Caco-2 (cell line): ENCODE data around the gene STATH. TPM values are rescaled to one million over a fixed set of nuclear protein-coding genes. Genes with fewer than 3 reads are reported as not detected.
A peak's percentile ranks its signal among the peaks of the same experiment; 100 is the strongest.

Experiments
- BruUV-seq: library from RNA; stranded (reverse); fragments of 400-500 nt; replicated peaks from 2 replicates; lab custom pipeline; 2021; lab: Mats Ljungman, UMichigan
- CTCF ChIA-PET: fragments of 300-600 bp; sonication (Branson Sonifier 250); formaldehyde crosslinking; loops from one replicate; lab custom pipeline; 2022; ENCODE audit warnings: antibody characterized with exemption; lab: Charles Lee
- POLR2A ChIA-PET: fragments of 300-600 bp; sonication (Branson Sonifier 250); formaldehyde crosslinking; loops from one replicate; lab custom pipeline; 2022; ENCODE audit warnings: antibody characterized with exemption; lab: Charles Lee
- DNase-seq, 2 experiments: peaks; one replicate each; pipeline versions ENCODE4 v3.0.0 to v3.0.0-alpha.2; 2020 to 2022
- H3K27me3 ChIP-seq: replicated peaks from 2 replicates; pipeline ENCODE4 v1.6.0; 2011; ENCODE audit warnings: low read length; ENCODE audit not compliant: control insufficient read depth, insufficient read depth
- H3K36me3 ChIP-seq: 2 replicates; pipeline ENCODE4 v1.5.1; 2011; ENCODE audit warnings: low read length; ENCODE audit not compliant: control insufficient read depth, insufficient read depth
- H3K4me1 ChIP-seq: fragments of 250-450 bp; sonication (Bioruptor Pico); 2 replicates; pipeline ENCODE4 v1.5.1; 2020; ENCODE audit warnings: mild to moderate bottlenecking
- H3K4me3 ChIP-seq: 2 replicates; pipeline ENCODE4 v1.5.1; 2011; ENCODE audit warnings: low read depth, mild to moderate bottlenecking, control low read depth, low read length
- H3K9me3 ChIP-seq: fragments of 250-450 bp; sonication (Bioruptor Pico); 2 replicates; pipeline ENCODE4 v1.5.1; 2020; ENCODE audit warnings: mild to moderate bottlenecking, moderate library complexity
- H3K27ac Mint-ChIP-seq: one replicate; pipeline ENCODE4 v1.8.0; 2022; ENCODE audit warnings: mixed read lengths; ENCODE audit not compliant: unreplicated experiment
- H3K27me3 Mint-ChIP-seq: one replicate; pipeline ENCODE4 v1.8.0; 2022; ENCODE audit warnings: mixed read lengths; ENCODE audit not compliant: insufficient read depth, unreplicated experiment
- H3K36me3 Mint-ChIP-seq: one replicate; pipeline ENCODE4 v1.8.0; 2022; ENCODE audit warnings: mild to moderate bottlenecking, mixed read lengths; ENCODE audit not compliant: insufficient read depth, unreplicated experiment
- H3K4me1 Mint-ChIP-seq: one replicate; pipeline ENCODE4 v1.8.0; 2022; ENCODE audit warnings: low read depth, mixed read lengths; ENCODE audit not compliant: unreplicated experiment
- H3K4me3 Mint-ChIP-seq: one replicate; pipeline ENCODE4 v1.8.0; 2022; ENCODE audit warnings: mild to moderate bottlenecking, moderate library complexity, mixed read lengths; ENCODE audit not compliant: unreplicated experiment
- H3K9me3 Mint-ChIP-seq: one replicate; pipeline ENCODE4 v1.8.0; 2022; ENCODE audit warnings: mixed read lengths; ENCODE audit not compliant: unreplicated experiment
- CTCF ChIP-seq, 2 experiments: fragments of 200-600 bp in 1 of 2; IDR thresholded peaks; 1 replicate in 1 of 2; 2 replicates in 1 of 2; pipeline versions ENCODE4 v1.5.1 to v1.8.0; 2011 to 2022; ENCODE audit warnings: antibody characterized with exemption in 1 of 2, control low read depth in 1 of 2, inconsistent platforms in 1 of 2, low read depth in 1 of 2, low read length in 1 of 2, mild to moderate bottlenecking in 1 of 2, moderate library complexity in 1 of 2; ENCODE audit not compliant: insufficient read depth in 1 of 2, severe bottlenecking in 1 of 2, unreplicated experiment in 1 of 2
- intact Hi-C: fragments of 100-400 bp; cut with micrococcal nuclease; formaldehyde crosslinking; loops from one replicate; pipeline ENCODE4 v1.10.0; 2022; ENCODE audit not compliant: unreplicated experiment
- total RNA-seq: library from RNA; stranded (reverse); gene quantifications from 2 replicates; pipeline ENCODE4 v1.2.3, GENCODE V29; 2022

STATH gene
- total RNA-seq, 1 experiment from 2014 or later, result not detected

DNA sequence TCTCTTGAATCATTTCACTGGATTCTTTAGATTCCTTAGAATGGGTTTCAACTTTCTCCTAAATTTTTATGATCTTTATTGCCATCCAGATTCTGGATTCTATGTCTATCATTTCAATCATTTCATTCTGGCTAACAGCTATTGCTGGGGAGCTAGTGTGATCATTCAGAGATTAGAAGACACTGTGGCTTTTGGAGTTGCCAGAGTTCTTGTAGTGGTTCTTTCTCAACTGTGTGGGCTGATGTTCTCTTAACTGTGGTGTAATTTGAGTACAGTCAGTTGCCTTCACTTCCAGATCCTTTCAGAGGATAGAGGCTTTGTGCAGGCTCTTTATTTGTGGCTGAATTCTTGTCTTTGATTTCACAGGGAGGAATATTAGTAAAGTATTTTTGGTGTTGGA, 18.2 kb upstream of the STATH start:
- H3K9me3 Mint-ChIP-seq, result peaks cover 28% of the 10 kb centered on the region
- ChIA-PET POLR2A (no interaction called here), CTCF (no interaction called here)
- Histone ChIP-seq H3K4me3 (no peak overlapping the region), H3K4me1 (peaks cover 2% of the 10 kb centered on the region; the same call in 1 of the 2 replicates), H3K9me3 (no peaks in the 10 kb centered on the region; the same call in 1 of the 2 replicates), H3K27me3 (no peaks in the 10 kb centered on the region), H3K36me3 (no peaks in the 10 kb centered on the region)
- intact Hi-C loops, result loop anchor here (1.0 kb wide), 1 partner anchor 41 kb away; no protein-coding TSS in a partner anchor
- H3K27me3 Mint-ChIP-seq, result no peaks in the 10 kb centered on the region
- no peak overlapping the region for H3K4me3 Mint-ChIP-seq
- no peak for TF ChIP-seq CTCF (IDR thresholded peaks at IDR 0.05; ENCODE audit: insufficient read depth in 1 of 2, low read depth in 1 of 2, low read length in 1 of 2, severe bottlenecking in 1 of 2, unreplicated experiment in 1 of 2)
- DNase-seq, result no peak
- no peak overlapping the region for H3K27ac Mint-ChIP-seq
- BruUV-seq, result no TSS peak
- peaks cover 12% of the 10 kb centered on the region for H3K4me1 Mint-ChIP-seq
- no peaks in the 10 kb centered on the region for H3K36me3 Mint-ChIP-seq

DNA sequence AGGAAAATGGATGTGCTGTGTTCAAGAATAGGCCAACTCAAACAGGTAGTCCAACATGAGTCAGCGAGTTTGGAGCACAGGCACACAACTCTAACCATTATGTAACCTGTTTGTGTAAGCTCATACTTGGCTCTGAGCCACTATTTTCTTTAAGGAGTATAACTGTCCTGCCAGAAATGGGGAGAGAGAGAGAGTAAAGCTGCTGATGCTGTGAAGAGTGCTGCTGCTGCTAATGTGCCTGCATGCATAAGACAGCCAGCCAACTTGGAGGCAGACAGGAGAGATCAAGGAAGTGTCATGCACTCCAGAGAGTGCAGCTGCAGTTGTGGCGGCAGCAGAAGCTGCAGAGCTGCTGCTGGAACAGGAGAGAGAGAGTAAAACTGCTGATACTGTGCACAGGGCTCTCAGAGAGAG, 11.7 kb upstream of the STATH start:
- Histone ChIP-seq H3K36me3 (no peaks in the 10 kb centered on the region), H3K27me3 (no peaks in the 10 kb centered on the region), H3K4me3 (no peak overlapping the region), H3K4me1 (peaks cover 25% of the 10 kb centered on the region), H3K9me3 (no peaks in the 10 kb centered on the region)
- ChIA-PET POLR2A (interaction anchor here (1.5 kb wide), 1 partner anchor 199 kb away, joined by 5 read pairs; no protein-coding TSS in a partner anchor), CTCF (interaction anchor here (1.8 kb wide), 1 partner anchor 199 kb away, joined by 12 read pairs; no protein-coding TSS in a partner anchor)
- Mint-ChIP-seq H3K27me3 (no peaks in the 10 kb centered on the region), H3K36me3 (no peaks in the 10 kb centered on the region), H3K4me1 (peaks cover 20% of the 10 kb centered on the region), H3K9me3 (peaks cover 15% of the 10 kb centered on the region), H3K27ac (peak overlapping the region; percentile 54), H3K4me3 (peak overlapping the region; percentile 28)
- intact Hi-C loops, result loop anchor here (5.0 kb wide), 1 partner anchor 87 kb away; no protein-coding TSS in a partner anchor
- no peak for TF ChIP-seq CTCF (IDR thresholded peaks at IDR 0.05; ENCODE audit: insufficient read depth in 1 of 2, low read depth in 1 of 2, low read length in 1 of 2, severe bottlenecking in 1 of 2, unreplicated experiment in 1 of 2)
- DNase-seq, result peak; percentile 33 to 59
- no TSS peak for BruUV-seq

DNA sequence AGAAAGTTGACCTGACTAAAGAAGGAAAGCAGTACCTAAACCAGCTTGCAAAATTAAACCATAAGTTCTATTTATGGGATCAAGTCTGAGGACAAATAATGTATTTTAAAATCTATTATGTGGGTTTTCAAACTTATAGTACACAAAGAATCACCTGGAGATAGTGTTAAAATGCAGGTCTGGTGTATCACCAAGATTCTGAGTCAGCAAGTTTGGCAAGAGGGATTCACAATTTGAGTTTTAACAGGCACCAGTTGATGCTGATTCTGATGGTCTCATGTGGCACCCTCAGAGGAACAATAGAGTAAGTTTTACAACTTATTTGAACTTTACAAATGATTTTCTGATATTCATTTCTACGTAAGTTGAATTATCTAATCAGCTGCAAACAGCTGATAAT, 9.1 kb upstream of the STATH start:
- peaks cover 50% of the 10 kb centered on the region for H3K4me1 ChIP-seq
- H3K27me3 ChIP-seq, result no peaks in the 10 kb centered on the region
- H3K36me3 ChIP-seq, result no peaks in the 10 kb centered on the region
- CTCF ChIA-PET, result no interaction called here
- intact Hi-C loops, result no loop called here
- Mint-ChIP-seq H3K9me3 (no peaks in the 10 kb centered on the region), H3K36me3 (no peaks in the 10 kb centered on the region), H3K4me3 (no peak overlapping the region), H3K27ac (no peak overlapping the region), H3K4me1 (peaks cover 27% of the 10 kb centered on the region), H3K27me3 (no peaks in the 10 kb centered on the region)
- TF ChIP-seq CTCF (IDR thresholded peaks at IDR 0.05; ENCODE audit: insufficient read depth in 1 of 2, low read depth in 1 of 2, low read length in 1 of 2, severe bottlenecking in 1 of 2, unreplicated experiment in 1 of 2), result no peak
- no peak for DNase-seq
- no peak overlapping the region for H3K4me3 ChIP-seq
- POLR2A ChIA-PET, result no interaction called here
- no peaks in the 10 kb centered on the region for H3K9me3 ChIP-seq
- BruUV-seq, result no TSS peak
